Neural cell (in vitro differentiated cells): ENCODE results near the gene NPEPL1. TPM values are rescaled to one million over a fixed set of nuclear protein-coding genes. Genes with fewer than 3 reads are reported as not detected.
"Not testable (repeated sequence)": the region's sequence is repeated elsewhere in the genome, so short reads cannot be mapped to it uniquely, and the experiment has no call there.

ENCODE experiments used
- H2AFZ ChIP-seq: fragments of 200-600, 300-800 bp; sonication (generic), shearing (Covaris generic); 2 replicates; pipeline ENCODE4 v1.6.0; 2014; ENCODE audit warnings: low read depth, mild to moderate bottlenecking, antibody characterized with exemption, low read length, moderate library complexity
- H3F3A ChIP-seq: fragments of 200-600 bp; shearing (Covaris generic); 2 replicates; pipeline ENCODE4 v1.6.1; 2016; ENCODE audit warnings: mild to moderate bottlenecking, moderate library complexity, mixed read lengths, antibody characterized with exemption, low read length; ENCODE audit not compliant: insufficient read depth, poor library complexity, severe bottlenecking
- H3K27ac ChIP-seq: fragments of 200-600, 300-800 bp; sonication (generic), shearing (Covaris generic); 2 replicates; pipeline ENCODE4 v1.5.1; 2014; ENCODE audit warnings: mild to moderate bottlenecking, low read length, moderate library complexity
- H3K27me3 ChIP-seq: fragments of 300-800, 200-600 bp; sonication (generic), shearing (Covaris generic); 2 replicates; pipeline ENCODE4 v1.6.0; 2014; ENCODE audit warnings: mild to moderate bottlenecking, low read depth, low read length, moderate library complexity; ENCODE audit not compliant: insufficient read depth
- H3K36me3 ChIP-seq: fragments of 300-800, 200-600 bp; sonication (generic), shearing (Covaris generic); 2 replicates; pipeline ENCODE4 v1.5.1; 2014; ENCODE audit warnings: mild to moderate bottlenecking, antibody characterized with exemption, low read length, moderate library complexity; ENCODE audit not compliant: insufficient read depth
- H3K4me2 ChIP-seq: fragments of 300-800, 200-600 bp; sonication (generic), shearing (Covaris generic); 2 replicates; pipeline ENCODE4 v1.6.0; 2014; ENCODE audit warnings: mild to moderate bottlenecking, low read length
- H3K4me3 ChIP-seq: fragments of 300-800, 200-600 bp; sonication (generic), shearing (Covaris generic); 2 replicates; pipeline ENCODE4 v1.5.1; 2014; ENCODE audit warnings: mild to moderate bottlenecking, low read length, moderate library complexity
- H3K79me2 ChIP-seq: fragments of 200-600 bp; shearing (Covaris generic); replicated peaks from 2 replicates; pipeline ENCODE4 v1.6.0; 2014; ENCODE audit warnings: mild to moderate bottlenecking, low read length, moderate library complexity; ENCODE audit not compliant: insufficient read depth
- H3K9ac ChIP-seq: fragments of 300-800, 200-600 bp; sonication (generic), shearing (Covaris generic); 2 replicates; pipeline ENCODE4 v1.6.1; 2016; ENCODE audit warnings: mild to moderate bottlenecking, low read length, mixed read lengths
- H3K9me2 ChIP-seq: fragments of 200-600 bp; shearing (Covaris generic); 2 replicates; pipeline ENCODE4 v1.6.1; 2016; ENCODE audit warnings: mild to moderate bottlenecking, low read length, mixed read lengths; ENCODE audit not compliant: insufficient read depth
- H3K9me3 ChIP-seq: fragments of 200-600, 300-800 bp; sonication (generic), shearing (Covaris generic); 2 replicates; pipeline ENCODE4 v1.6.1; 2016; ENCODE audit warnings: mild to moderate bottlenecking, mixed run types, low read length, moderate library complexity, mixed read lengths
- H4K20me1 ChIP-seq: fragments of 200-600 bp; shearing (Covaris generic); 2 replicates; pipeline ENCODE4 v1.6.1; 2016; ENCODE audit warnings: mild to moderate bottlenecking, mixed run types; ENCODE audit not compliant: insufficient read depth
- EP300 ChIP-seq: fragments of 450-650 bp; conservative IDR thresholded peaks from 2 replicates; pipeline ENCODE4 v1.6.1; 2014; ENCODE audit warnings: antibody characterized with exemption, mild to moderate bottlenecking, moderate library complexity; ENCODE audit not compliant: poor library complexity, severe bottlenecking
- EZH2 ChIP-seq: fragments of 200-600, 300-800 bp; shearing (Covaris generic), sonication (generic); IDR thresholded peaks from 2 replicates; pipeline ENCODE4 v1.6.1; 2014; ENCODE audit warnings: antibody characterized with exemption, low read length, borderline replicate concordance, mild to moderate bottlenecking; ENCODE audit not compliant: insufficient read depth, poor library complexity, severe bottlenecking
- POLR2AphosphoS5 ChIP-seq: IDR thresholded peaks from 2 replicates; pipeline ENCODE4 v1.6.1; 2012
- RAD21 ChIP-seq: fragments of 450-650 bp; conservative IDR thresholded peaks from 2 replicates; pipeline ENCODE4 v1.6.1; 2014; ENCODE audit warnings: antibody characterized with exemption, mild to moderate bottlenecking, moderate library complexity
- SMC3 ChIP-seq: fragments of 450-650 bp; conservative IDR thresholded peaks from 2 replicates; pipeline ENCODE4 v1.6.1; 2014; ENCODE audit warnings: antibody characterized with exemption, mild to moderate bottlenecking, moderate library complexity; ENCODE audit not compliant: poor library complexity
- TAF1 ChIP-seq: IDR thresholded peaks from 2 replicates; pipeline ENCODE4 v1.6.1; 2012; ENCODE audit warnings: low read depth
- polyA plus RNA-seq: library from polyadenylated mRNA; depleted of rRNA; stranded (reverse); fragments of >200 nt; gene quantifications from 2 replicates; pipeline ENCODE4 v1.2.3, GENCODE V29; 2014
- TF ChIP-seq, protein P1 (sequence below): IDR thresholded peaks from 2 replicates; pipeline ENCODE4 v1.6.1; 2012; ENCODE audit warnings: borderline replicate concordance

NPEPL1 gene
- polyA plus RNA-seq, 1 donor from 2014 or later: 63.4 TPM

DNA sequence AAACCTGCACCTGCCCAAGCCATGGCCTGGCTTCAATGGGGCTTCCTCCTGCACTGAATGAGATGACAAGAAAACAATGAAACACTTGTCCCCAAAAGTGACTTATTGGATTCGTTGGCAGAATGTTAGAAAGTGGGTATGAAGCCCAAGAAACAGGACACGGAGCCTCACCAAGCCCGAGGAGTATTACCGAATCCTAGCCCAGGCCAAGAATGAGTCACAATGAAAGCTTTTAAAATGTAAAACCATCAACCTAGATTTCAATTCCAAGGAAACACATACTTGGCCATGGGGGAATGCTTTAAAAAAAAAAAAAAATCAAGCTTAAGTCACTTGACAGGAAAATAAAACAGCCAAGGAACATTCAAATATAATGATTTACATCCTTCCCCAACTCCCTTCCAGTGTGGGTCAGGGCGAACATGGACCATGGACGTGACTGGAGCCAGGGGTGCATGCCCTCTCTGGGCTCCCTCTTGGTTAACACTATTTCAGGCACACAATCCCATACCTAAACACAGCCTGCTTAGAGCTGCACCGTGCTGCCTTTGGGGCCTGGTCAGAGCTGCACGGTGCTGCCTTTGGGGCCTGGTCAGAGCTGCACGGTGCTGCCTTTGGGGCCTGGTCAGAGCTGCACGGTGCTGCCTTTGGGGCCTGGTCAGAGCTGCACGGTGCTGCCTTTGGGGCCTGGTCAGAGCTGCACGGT is 44.7 kb upstream of the NPEPL1 start:
- H3K4me3 ChIP-seq: no peak overlapping the region
- H3K9me3 ChIP-seq: no peaks in the 10 kb centered on the region
- no peak overlapping the region for H3K4me2 ChIP-seq
- H3K9me2 ChIP-seq: no peaks in the 10 kb centered on the region
- H3K9ac ChIP-seq: no peak overlapping the region
- H4K20me1 ChIP-seq: peaks cover 2% of the 10 kb centered on the region
- peaks cover 11% of the 10 kb centered on the region for H3K79me2 ChIP-seq
- H3K36me3 ChIP-seq: no peaks in the 10 kb centered on the region
- no peaks in the 10 kb centered on the region for H3F3A ChIP-seq
- no peak overlapping the region for H3K27ac ChIP-seq
- no peak overlapping the region for H2AFZ ChIP-seq
- TF ChIP-seq RAD21 (no peak), EZH2 (no peak), SMC3 (no peak), EP300 (no peak), TAF1 (no peak), POLR2AphosphoS5 (no peak)
- H3K27me3 ChIP-seq: peaks cover 15% of the 10 kb centered on the region

DNA sequence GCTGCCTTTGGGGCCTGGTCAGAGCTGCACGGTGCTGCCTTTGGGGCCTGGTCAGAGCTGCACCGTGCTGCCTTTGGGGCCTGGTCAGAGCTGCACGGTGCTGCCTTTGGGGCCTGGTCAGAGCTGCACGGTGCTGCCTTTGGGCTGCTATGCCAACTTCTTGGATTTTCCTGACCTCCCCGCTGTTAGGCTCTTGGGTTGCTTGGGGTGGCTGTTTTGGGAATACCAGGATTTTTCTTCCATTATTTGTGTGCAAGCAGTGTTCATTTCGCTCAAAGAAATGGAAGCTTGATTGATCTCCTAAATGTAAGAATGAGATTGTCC is 44.1 kb upstream of the NPEPL1 start:
- Histone ChIP-seq H3K27me3 (peaks cover 15% of the 10 kb centered on the region), H3K79me2 (peaks cover 16% of the 10 kb centered on the region)
- H3K9me2 ChIP-seq, H3K4me3 ChIP-seq, H3K4me2 ChIP-seq, H3K27ac ChIP-seq, H3F3A ChIP-seq, H3K36me3 ChIP-seq, H2AFZ ChIP-seq, H3K9me3 ChIP-seq, H4K20me1 ChIP-seq, H3K9ac ChIP-seq: not testable (repeated sequence)

DNA sequence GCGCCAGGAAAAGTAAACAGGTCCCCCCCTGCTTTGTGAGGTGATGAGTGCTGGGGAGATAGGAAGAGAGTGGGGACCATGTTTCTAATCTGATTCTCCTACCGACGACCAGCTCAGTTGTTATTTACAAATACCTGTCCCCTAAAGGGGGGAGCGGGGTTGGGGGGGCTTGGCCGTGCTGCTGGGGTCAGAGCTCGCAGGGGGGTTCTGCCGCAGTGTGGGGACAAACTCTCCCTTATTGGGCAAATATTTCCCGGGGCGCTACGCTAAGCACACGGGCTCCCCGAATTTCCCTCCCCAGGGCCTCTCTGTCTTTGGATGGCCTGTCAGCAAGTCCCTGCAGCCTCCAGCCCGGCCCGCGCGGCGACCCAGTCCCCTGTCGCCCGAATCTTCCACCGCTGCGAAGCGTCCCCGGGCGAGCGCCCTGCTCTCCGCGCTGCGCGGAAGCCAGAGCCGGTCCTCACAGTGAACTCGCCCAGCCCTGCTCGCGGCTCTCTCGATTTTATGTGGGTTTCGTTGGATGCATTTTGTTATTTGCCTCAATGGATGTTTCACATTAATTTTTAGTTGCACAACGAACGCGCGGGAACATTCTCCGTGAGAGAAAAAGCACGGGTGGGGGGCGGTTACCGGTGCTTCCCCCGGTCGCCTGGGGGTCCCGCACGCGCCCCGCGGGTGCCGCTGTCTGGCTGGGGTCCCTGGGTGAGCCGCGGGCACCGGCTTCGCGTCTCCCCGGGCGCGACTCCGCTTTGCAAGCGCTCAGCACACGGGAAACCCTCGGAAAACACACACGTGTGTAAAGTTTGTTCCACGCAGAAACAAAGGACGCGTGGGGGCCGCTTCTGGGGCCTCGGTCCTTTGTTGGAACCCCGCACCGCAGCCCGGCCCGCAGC is 43.1 kb upstream of the NPEPL1 start:
- H2AFZ ChIP-seq: no peak overlapping the region

More for the DNA sequence above, 43.1 kb upstream of the NPEPL1 start:
- Histone ChIP-seq H3K27ac (no peak overlapping the region), H3K79me2 (peaks cover 27% of the 10 kb centered on the region), H3K36me3 (no peaks in the 10 kb centered on the region), H4K20me1 (peaks cover 11% of the 10 kb centered on the region), H3K9me3 (no peaks in the 10 kb centered on the region), H3K9me2 (no peaks in the 10 kb centered on the region), H3K27me3 (peaks cover 15% of the 10 kb centered on the region), H3K9ac (no peak overlapping the region), H3F3A (no peaks in the 10 kb centered on the region), H3K4me3 (no peak overlapping the region), H3K4me2 (no peak overlapping the region)
- TF ChIP-seq POLR2AphosphoS5: peak; percentile 58
- TF ChIP-seq TAF1: no peak
- TF ChIP-seq, protein P1, sequence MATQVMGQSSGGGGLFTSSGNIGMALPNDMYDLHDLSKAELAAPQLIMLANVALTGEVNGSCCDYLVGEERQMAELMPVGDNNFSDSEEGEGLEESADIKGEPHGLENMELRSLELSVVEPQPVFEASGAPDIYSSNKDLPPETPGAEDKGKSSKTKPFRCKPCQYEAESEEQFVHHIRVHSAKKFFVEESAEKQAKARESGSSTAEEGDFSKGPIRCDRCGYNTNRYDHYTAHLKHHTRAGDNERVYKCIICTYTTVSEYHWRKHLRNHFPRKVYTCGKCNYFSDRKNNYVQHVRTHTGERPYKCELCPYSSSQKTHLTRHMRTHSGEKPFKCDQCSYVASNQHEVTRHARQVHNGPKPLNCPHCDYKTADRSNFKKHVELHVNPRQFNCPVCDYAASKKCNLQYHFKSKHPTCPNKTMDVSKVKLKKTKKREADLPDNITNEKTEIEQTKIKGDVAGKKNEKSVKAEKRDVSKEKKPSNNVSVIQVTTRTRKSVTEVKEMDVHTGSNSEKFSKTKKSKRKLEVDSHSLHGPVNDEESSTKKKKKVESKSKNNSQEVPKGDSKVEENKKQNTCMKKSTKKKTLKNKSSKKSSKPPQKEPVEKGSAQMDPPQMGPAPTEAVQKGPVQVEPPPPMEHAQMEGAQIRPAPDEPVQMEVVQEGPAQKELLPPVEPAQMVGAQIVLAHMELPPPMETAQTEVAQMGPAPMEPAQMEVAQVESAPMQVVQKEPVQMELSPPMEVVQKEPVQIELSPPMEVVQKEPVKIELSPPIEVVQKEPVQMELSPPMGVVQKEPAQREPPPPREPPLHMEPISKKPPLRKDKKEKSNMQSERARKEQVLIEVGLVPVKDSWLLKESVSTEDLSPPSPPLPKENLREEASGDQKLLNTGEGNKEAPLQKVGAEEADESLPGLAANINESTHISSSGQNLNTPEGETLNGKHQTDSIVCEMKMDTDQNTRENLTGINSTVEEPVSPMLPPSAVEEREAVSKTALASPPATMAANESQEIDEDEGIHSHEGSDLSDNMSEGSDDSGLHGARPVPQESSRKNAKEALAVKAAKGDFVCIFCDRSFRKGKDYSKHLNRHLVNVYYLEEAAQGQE: no peak
